GM12874 (cell line): Measurements from ENCODE around the gene CLDN2.

Experiments
- TF ChIP-seq, protein P1 (sequence below): IDR thresholded peaks from 2 replicates; pipeline ENCODE4 v1.5.1; 2011; ENCODE audit warnings: low read depth, mild to moderate bottlenecking, control low read depth, low read length, moderate library complexity; ENCODE audit not compliant: insufficient read depth

CLDN2 gene

GRCh38 chrX:106927023-106927422 is 6.8 kb downstream of the CLDN2 start:
- TF ChIP-seq, protein P1, sequence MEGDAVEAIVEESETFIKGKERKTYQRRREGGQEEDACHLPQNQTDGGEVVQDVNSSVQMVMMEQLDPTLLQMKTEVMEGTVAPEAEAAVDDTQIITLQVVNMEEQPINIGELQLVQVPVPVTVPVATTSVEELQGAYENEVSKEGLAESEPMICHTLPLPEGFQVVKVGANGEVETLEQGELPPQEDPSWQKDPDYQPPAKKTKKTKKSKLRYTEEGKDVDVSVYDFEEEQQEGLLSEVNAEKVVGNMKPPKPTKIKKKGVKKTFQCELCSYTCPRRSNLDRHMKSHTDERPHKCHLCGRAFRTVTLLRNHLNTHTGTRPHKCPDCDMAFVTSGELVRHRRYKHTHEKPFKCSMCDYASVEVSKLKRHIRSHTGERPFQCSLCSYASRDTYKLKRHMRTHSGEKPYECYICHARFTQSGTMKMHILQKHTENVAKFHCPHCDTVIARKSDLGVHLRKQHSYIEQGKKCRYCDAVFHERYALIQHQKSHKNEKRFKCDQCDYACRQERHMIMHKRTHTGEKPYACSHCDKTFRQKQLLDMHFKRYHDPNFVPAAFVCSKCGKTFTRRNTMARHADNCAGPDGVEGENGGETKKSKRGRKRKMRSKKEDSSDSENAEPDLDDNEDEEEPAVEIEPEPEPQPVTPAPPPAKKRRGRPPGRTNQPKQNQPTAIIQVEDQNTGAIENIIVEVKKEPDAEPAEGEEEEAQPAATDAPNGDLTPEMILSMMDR, result no peak

- TF ChIP-seq, protein P1, result no peak
These were observed 7.5 kb downstream of the CLDN2 start for GRCh38 chrX:106927700-106928099.

DNA sequence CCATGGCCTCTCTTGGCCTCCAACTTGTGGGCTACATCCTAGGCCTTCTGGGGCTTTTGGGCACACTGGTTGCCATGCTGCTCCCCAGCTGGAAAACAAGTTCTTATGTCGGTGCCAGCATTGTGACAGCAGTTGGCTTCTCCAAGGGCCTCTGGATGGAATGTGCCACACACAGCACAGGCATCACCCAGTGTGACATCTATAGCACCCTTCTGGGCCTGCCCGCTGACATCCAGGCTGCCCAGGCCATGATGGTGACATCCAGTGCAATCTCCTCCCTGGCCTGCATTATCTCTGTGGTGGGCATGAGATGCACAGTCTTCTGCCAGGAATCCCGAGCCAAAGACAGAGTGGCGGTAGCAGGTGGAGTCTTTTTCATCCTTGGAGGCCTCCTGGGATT is 8.0 kb downstream of the CLDN2 start:
- TF ChIP-seq, protein P1, result no peak

- TF ChIP-seq, protein P1, result no peak
These were observed 11.8 kb downstream of the CLDN2 start for GRCh38 chrX:106931831-106932491.

DNA sequence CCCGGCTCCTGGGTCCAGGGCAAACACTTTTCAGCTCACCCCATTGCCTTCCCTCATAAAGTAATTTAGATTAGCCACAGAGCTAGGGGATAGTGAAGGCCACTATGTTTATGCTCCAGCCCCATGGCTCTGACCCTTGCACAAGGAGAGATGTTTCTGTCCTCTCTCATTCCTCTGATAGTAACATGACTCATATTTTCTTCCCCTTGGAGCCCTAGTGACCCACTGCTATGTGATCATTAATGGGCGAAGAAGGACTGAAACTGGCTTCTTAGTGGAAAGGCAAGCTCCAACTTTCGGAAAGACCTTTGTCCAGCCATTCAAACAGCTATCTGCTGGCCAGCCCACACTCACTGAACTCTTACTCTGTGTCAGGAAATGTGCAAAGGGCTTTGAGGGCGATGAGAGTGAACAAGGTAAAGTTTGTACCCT is 12.3 kb downstream of the CLDN2 start:
- TF ChIP-seq, protein P1, result no peak

GRCh38 chrX:106932960-106933537 is 12.8 kb downstream of the CLDN2 start:
- TF ChIP-seq, protein P1, result no peak

- TF ChIP-seq, protein P1, result no peak
These were observed 13.3 kb downstream of the CLDN2 start for GRCh38 chrX:106933538-106933961.
